HL-60/S4 (cell line): ENCODE measurements around the gene CYP1A1.

Source experiments
- in situ Hi-C: fragments of 300-500 bp; cut with MboI; formaldehyde crosslinking; loops from 2 replicates; pipeline ENCODE4 v1.14.3; 2022; ENCODE audit warnings: low sequenced_read_pairs

Gene CYP1A1, protein sequence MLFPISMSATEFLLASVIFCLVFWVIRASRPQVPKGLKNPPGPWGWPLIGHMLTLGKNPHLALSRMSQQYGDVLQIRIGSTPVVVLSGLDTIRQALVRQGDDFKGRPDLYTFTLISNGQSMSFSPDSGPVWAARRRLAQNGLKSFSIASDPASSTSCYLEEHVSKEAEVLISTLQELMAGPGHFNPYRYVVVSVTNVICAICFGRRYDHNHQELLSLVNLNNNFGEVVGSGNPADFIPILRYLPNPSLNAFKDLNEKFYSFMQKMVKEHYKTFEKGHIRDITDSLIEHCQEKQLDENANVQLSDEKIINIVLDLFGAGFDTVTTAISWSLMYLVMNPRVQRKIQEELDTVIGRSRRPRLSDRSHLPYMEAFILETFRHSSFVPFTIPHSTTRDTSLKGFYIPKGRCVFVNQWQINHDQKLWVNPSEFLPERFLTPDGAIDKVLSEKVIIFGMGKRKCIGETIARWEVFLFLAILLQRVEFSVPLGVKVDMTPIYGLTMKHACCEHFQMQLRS

GRCh38 chr15:74725225-74725774, at the start of gene CYP1A1:
TSS of gene CYP1A1 (minus strand) at chr15:74725528. CDS start at chr15:74723097, 2,431 bp downstream.
- in situ Hi-C loops: no loop called here

DNA sequence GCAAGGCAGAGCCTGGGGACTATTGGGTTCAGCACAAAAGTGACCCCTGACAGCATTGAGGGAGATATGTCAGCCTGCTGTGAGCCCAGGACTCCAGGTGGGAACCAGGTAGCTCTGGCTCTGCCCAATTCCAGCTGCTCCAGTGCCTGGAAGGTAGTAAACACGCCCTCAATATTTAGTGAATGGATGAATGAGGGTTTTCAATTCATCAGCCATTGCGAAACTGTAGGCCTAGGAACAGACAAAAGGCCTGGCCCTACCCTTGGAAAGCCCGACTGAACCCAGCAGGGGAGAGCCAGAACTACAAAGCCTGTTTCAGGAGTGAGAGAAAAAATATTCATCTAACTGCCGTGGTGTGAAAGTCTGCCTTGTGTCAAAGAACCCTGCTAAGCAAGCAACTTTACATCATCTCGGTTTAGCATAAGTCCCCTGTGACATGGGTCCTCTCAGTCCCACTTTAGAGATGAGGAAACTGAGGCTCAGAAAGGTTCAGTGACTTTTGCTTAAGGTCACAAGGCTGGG, 48.5 kb upstream of the CYP1A1 start:
- in situ Hi-C loops: loop anchor here (10.0 kb wide), 1 partner anchor 171 kb away; no protein-coding TSS in a partner anchor

DNA sequence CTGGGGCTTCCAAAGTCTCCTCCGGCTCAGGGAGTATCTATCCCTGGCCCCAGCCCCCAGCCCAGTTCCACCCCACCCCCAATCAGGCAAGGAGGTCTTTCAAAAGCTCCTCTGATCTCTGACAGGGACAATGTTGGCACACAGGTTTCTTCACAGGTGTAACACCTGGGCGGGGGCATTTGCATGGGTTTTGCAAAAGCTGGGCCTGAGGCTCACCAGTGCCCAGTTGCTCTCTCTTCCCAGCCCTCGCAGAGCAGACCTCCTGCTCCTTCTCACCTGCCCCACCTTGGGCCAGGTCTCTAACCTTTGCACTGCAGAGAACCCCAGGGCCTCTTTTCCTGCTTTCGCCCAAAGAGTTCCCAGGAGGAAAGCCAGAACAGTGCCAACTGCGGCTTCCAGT, 48.0 kb upstream of the CYP1A1 start:
- in situ Hi-C loops: loop anchor here (10.0 kb wide), 1 partner anchor 171 kb away; no protein-coding TSS in a partner anchor

- in situ Hi-C loops: loop anchor here (10.0 kb wide), 1 partner anchor 174 kb away; no protein-coding TSS in a partner anchor
These were observed 45.0 kb upstream of the CYP1A1 start for GRCh38 chr15:74770211-74770903.

DNA sequence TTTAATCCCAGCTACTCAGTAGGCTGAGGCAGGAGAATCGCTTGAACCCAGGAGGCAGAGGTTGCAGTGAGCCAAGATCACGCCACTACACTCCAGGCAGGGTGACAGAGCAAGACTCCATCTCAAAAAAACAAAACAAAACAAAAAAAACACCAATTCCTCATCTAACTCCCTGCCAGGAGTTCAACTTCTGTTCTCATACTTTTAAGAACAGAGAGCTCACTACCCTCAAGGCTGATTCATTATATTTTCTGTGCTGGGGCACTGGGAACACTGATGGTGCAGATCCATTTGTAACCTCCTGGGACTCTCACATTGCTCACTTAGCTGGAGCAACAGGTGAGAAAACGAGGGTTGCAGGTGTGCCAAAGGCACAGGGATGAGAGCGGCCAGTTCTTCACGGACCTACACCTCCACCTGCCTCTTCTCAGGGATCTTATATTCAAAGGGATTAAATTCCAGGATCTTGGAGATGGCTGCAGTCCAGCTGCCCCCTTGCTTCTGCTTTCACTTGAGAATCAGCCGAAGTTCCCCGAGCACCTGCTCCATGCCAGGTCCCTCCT, 44.2 kb upstream of the CYP1A1 start:
- in situ Hi-C loops: loop anchor here (10.0 kb wide), 3 partner anchors 135 to 395 kb away; no protein-coding TSS in a partner anchor

DNA sequence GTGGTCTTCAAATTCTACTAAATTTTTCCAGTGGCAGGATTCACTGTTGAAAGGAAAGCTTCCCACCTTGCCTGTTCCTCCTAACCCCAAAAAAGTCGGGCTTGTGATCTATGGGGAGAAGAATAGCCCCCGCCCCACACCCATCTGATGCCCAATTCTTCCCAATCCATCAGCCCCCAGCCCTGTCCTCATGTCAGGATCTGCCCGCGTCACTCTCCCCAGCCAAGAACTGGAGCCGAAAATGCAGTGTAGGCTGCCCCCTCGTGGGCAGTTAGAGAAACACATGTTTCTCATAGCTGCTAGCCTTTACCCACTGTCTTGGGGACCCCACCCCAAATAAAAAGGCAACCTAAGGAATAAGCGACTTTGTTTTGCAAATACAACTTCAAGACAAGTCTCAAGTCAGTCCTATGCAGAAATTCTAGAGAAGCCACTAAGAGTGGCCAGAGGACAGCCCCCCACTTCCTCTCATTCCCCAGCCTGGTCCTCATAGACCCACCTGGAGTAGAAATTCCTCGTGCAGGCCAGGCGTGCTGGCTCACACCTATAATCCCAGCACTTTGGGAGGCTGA, 43.5 kb upstream of the CYP1A1 start:
- in situ Hi-C loops: loop anchor here (10.0 kb wide), 2 partner anchors 134 to 394 kb away; no protein-coding TSS in a partner anchor

- in situ Hi-C loops: loop anchor here (10.0 kb wide), 2 partner anchors 133 to 393 kb away; no protein-coding TSS in a partner anchor
These were observed 42.9 kb upstream of the CYP1A1 start for GRCh38 chr15:74768099-74768770.

- in situ Hi-C loops: loop anchor here (10.0 kb wide), 2 partner anchors 133 to 393 kb away; no protein-coding TSS in a partner anchor
These were observed 42.1 kb upstream of the CYP1A1 start for GRCh38 chr15:74767167-74768098.

GRCh38 chr15:74763416-74763815, 38.1 kb upstream of the CYP1A1 start:
- in situ Hi-C loops: loop anchor here (10.0 kb wide), 2 partner anchors 129 to 389 kb away; no protein-coding TSS in a partner anchor

- in situ Hi-C loops: loop anchor here (10.0 kb wide), 2 partner anchors 128 to 388 kb away; no protein-coding TSS in a partner anchor
These were observed 37.4 kb upstream of the CYP1A1 start for GRCh38 chr15:74762791-74763150.

- in situ Hi-C loops: loop anchor here (10.0 kb wide), 1 partner anchor 104 kb away; no protein-coding TSS in a partner anchor
These were observed 33.4 kb upstream of the CYP1A1 start for GRCh38 chr15:74758736-74759135.

DNA sequence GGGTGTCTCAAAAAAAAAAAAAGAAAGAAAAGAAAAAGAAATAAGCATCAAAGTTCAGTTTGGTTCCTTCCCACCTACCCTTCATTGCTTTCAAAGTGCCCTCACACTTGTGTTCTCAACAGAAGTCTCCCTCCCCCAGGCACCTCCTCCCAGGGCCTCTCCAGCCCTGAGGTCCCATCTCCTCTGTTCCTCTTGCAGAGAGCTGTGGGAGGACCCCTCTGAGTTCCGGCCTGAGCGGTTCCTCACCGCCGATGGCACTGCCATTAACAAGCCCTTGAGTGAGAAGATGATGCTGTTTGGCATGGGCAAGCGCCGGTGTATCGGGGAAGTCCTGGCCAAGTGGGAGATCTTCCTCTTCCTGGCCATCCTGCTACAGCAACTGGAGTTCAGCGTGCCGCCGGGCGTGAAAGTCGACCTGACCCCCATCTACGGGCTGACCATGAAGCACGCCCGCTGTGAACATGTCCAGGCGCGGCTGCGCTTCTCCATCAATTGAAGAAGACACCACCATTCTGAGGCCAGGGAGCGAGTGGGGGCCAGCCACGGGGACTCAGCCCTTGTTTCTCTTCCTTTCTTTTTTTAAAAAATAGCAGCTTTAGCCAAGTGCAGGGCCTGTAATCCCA, 29.4 kb upstream of the CYP1A1 start:
- in situ Hi-C loops: loop anchor here (10.0 kb wide), 1 partner anchor 100 kb away; no protein-coding TSS in a partner anchor

DNA sequence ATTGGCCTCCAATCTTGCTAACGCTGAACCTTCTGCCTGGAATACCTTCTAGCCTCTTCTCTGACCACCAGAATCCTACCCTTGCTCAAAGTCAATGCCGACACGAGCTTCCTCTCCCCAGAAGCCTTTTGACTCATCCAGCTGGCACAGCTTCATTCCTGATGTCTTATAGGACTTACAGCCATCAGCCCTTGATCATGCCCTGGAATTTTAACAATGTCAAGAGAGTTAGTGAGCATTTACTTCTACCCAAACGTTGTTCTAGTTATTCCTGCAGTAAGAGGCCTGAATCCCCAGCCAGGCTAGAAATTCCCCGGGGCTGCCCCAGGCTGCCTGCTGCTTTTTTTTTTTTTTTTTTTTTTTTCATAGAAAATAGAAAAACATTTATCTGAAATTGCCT, 27.2 kb upstream of the CYP1A1 start:
- in situ Hi-C loops: loop anchor here (10.0 kb wide), 1 partner anchor 98 kb away; no protein-coding TSS in a partner anchor

DNA sequence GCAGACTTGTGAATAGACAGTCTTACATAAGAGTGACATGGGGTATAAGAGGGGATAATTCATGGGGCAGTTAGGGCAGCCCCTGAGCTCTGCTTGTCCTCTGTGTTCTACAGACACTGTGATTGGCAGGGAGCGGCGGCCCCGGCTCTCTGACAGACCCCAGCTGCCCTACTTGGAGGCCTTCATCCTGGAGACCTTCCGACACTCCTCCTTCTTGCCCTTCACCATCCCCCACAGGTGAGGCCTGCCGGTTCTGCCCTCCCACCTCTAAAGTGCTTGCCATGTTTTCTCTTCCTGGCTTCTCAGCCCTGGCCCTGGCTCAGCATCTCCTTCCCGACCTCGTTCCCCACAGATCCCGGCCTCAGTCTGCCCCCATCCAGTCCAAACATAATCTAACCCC, 26.7 kb upstream of the CYP1A1 start:
- in situ Hi-C loops: loop anchor here (10.0 kb wide), 1 partner anchor 97 kb away; no protein-coding TSS in a partner anchor

DNA sequence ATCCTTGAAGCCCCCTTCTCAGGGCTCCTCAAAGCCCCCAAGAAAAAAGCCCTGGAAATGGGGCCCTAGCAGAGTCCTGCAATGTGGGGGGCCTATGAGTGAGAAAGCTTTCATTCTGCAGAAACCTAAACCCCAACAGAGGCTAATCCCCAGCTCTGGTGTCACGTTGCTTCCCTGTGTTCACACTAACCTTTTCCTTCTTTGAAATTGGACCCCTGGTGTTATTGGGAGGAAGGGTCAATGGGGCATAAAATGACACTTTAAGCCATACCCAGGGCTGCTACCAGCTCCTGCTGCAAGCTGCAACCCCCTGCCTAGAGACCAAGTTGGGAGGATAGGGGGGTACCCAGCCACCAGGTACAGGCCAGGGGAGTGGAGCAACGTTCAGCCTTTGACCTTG, 25.4 kb upstream of the CYP1A1 start:
- in situ Hi-C loops: loop anchor here (10.0 kb wide), 1 partner anchor 96 kb away; no protein-coding TSS in a partner anchor

DNA sequence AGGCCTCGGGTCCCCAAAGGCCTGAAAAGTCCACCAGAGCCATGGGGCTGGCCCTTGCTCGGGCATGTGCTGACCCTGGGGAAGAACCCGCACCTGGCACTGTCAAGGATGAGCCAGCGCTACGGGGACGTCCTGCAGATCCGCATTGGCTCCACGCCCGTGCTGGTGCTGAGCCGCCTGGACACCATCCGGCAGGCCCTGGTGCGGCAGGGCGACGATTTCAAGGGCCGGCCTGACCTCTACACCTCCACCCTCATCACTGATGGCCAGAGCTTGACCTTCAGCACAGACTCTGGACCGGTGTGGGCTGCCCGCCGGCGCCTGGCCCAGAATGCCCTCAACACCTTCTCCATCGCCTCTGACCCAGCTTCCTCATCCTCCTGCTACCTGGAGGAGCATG, 24.5 kb upstream of the CYP1A1 start:
- in situ Hi-C loops: loop anchor here (10.0 kb wide), 1 partner anchor 95 kb away; no protein-coding TSS in a partner anchor

GRCh38 chr15:74748322-74748946, 23.1 kb upstream of the CYP1A1 start, which contains the start of gene CYP1A2:
TSS of gene CYP1A2 (plus strand) at chr15:74748845. CDS start at chr15:74749739, 894 bp downstream.
- in situ Hi-C loops: no loop called here
